ENCODE data around the gene ZNF107.

GRCh38 chr7:64634406-64635062, 31.4 kb upstream of the ZNF107 start:
- no peak for TF ChIP-seq CTCF (IDR thresholded peaks at IDR 0.05; ENCODE audit: low read depth, low read length, poor library complexity, severe bottlenecking)
- no peak for TF ChIP-seq EZH2phosphoT487 (IDR thresholded peaks at IDR 0.05; ENCODE audit: borderline replicate concordance, low read length)

Data from DOHH2 (cell line).